Caco-2 (cell line): ENCODE results near the gene ZNF438. TPM values are rescaled to one million over a fixed set of nuclear protein-coding genes. Genes with fewer than 3 reads are reported as not detected.

Source experiments
- BruUV-seq: library from RNA; stranded (reverse); fragments of 400-500 nt; replicated peaks from 2 replicates; lab custom pipeline; 2021; lab: Mats Ljungman, UMichigan
- CTCF ChIA-PET: fragments of 300-600 bp; sonication (Branson Sonifier 250); formaldehyde crosslinking; loops from one replicate; lab custom pipeline; 2022; ENCODE audit warnings: antibody characterized with exemption; lab: Charles Lee
- POLR2A ChIA-PET: fragments of 300-600 bp; sonication (Branson Sonifier 250); formaldehyde crosslinking; loops from one replicate; lab custom pipeline; 2022; ENCODE audit warnings: antibody characterized with exemption; lab: Charles Lee
- DNase-seq, 2 experiments: peaks; one replicate each; pipeline versions ENCODE4 v3.0.0 to v3.0.0-alpha.2; 2020 to 2022
- H3K27me3 ChIP-seq: replicated peaks from 2 replicates; pipeline ENCODE4 v1.6.0; 2011; ENCODE audit warnings: low read length; ENCODE audit not compliant: control insufficient read depth, insufficient read depth
- H3K36me3 ChIP-seq: 2 replicates; pipeline ENCODE4 v1.5.1; 2011; ENCODE audit warnings: low read length; ENCODE audit not compliant: control insufficient read depth, insufficient read depth
- H3K4me1 ChIP-seq: fragments of 250-450 bp; sonication (Bioruptor Pico); 2 replicates; pipeline ENCODE4 v1.5.1; 2020; ENCODE audit warnings: mild to moderate bottlenecking
- H3K4me3 ChIP-seq: 2 replicates; pipeline ENCODE4 v1.5.1; 2011; ENCODE audit warnings: low read depth, mild to moderate bottlenecking, control low read depth, low read length
- H3K9me3 ChIP-seq: fragments of 250-450 bp; sonication (Bioruptor Pico); 2 replicates; pipeline ENCODE4 v1.5.1; 2020; ENCODE audit warnings: mild to moderate bottlenecking, moderate library complexity
- H3K27ac Mint-ChIP-seq: one replicate; pipeline ENCODE4 v1.8.0; 2022; ENCODE audit warnings: mixed read lengths; ENCODE audit not compliant: unreplicated experiment
- H3K27me3 Mint-ChIP-seq: one replicate; pipeline ENCODE4 v1.8.0; 2022; ENCODE audit warnings: mixed read lengths; ENCODE audit not compliant: insufficient read depth, unreplicated experiment
- H3K36me3 Mint-ChIP-seq: one replicate; pipeline ENCODE4 v1.8.0; 2022; ENCODE audit warnings: mild to moderate bottlenecking, mixed read lengths; ENCODE audit not compliant: insufficient read depth, unreplicated experiment
- H3K4me1 Mint-ChIP-seq: one replicate; pipeline ENCODE4 v1.8.0; 2022; ENCODE audit warnings: low read depth, mixed read lengths; ENCODE audit not compliant: unreplicated experiment
- H3K4me3 Mint-ChIP-seq: one replicate; pipeline ENCODE4 v1.8.0; 2022; ENCODE audit warnings: mild to moderate bottlenecking, moderate library complexity, mixed read lengths; ENCODE audit not compliant: unreplicated experiment
- H3K9me3 Mint-ChIP-seq: one replicate; pipeline ENCODE4 v1.8.0; 2022; ENCODE audit warnings: mixed read lengths; ENCODE audit not compliant: unreplicated experiment
- intact Hi-C: fragments of 100-400 bp; cut with micrococcal nuclease; formaldehyde crosslinking; loops from one replicate; pipeline ENCODE4 v1.10.0; 2022; ENCODE audit not compliant: unreplicated experiment
- total RNA-seq: library from RNA; stranded (reverse); gene quantifications from 2 replicates; pipeline ENCODE4 v1.2.3, GENCODE V29; 2022
- TF ChIP-seq, protein P1 (sequence below), 2 experiments: fragments of 200-600 bp in 1 of 2; IDR thresholded peaks; 1 replicate in 1 of 2; 2 replicates in 1 of 2; pipeline versions ENCODE4 v1.5.1 to v1.8.0; 2011 to 2022; ENCODE audit warnings: antibody characterized with exemption in 1 of 2, control low read depth in 1 of 2, inconsistent platforms in 1 of 2, low read depth in 1 of 2, low read length in 1 of 2, mild to moderate bottlenecking in 1 of 2, moderate library complexity in 1 of 2; ENCODE audit not compliant: insufficient read depth in 1 of 2, severe bottlenecking in 1 of 2, unreplicated experiment in 1 of 2

Gene ZNF438
- total RNA-seq, 1 experiment from 2014 or later, result 1.00 TPM

DNA sequence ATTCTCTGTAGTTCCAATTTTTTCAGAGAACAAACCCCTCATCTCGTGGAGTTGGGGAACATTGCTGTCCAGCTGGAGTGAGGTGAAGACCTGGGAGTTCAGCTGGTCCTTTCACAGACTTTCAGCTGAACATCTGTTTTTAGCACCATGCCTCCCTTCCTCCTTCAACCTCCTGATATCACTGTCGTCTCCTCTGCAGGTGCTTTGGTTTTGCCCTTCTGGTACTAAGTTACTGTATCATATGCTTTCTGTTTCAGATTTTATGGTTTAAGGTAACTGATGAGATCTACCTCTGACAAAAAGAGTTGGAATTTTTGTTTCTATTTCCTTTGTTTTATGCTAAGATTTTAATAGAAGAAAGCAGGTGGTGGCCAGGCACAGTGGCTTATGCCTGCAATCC, 102.9 kb downstream of the ZNF438 start:
- no peaks in the 10 kb centered on the region for H3K27me3 ChIP-seq
- DNase-seq, result no peak
- BruUV-seq, result no TSS peak
- TF ChIP-seq, protein P1, sequence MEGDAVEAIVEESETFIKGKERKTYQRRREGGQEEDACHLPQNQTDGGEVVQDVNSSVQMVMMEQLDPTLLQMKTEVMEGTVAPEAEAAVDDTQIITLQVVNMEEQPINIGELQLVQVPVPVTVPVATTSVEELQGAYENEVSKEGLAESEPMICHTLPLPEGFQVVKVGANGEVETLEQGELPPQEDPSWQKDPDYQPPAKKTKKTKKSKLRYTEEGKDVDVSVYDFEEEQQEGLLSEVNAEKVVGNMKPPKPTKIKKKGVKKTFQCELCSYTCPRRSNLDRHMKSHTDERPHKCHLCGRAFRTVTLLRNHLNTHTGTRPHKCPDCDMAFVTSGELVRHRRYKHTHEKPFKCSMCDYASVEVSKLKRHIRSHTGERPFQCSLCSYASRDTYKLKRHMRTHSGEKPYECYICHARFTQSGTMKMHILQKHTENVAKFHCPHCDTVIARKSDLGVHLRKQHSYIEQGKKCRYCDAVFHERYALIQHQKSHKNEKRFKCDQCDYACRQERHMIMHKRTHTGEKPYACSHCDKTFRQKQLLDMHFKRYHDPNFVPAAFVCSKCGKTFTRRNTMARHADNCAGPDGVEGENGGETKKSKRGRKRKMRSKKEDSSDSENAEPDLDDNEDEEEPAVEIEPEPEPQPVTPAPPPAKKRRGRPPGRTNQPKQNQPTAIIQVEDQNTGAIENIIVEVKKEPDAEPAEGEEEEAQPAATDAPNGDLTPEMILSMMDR (IDR thresholded peaks at IDR 0.05; ENCODE audit: insufficient read depth in 1 of 2, low read depth in 1 of 2, low read length in 1 of 2, severe bottlenecking in 1 of 2, unreplicated experiment in 1 of 2), result no peak
- H3K9me3 Mint-ChIP-seq, result peaks cover 8% of the 10 kb centered on the region
- H3K27me3 Mint-ChIP-seq, result no peaks in the 10 kb centered on the region
- no peak overlapping the region for H3K4me3 Mint-ChIP-seq
- H3K36me3 Mint-ChIP-seq, result no peaks in the 10 kb centered on the region
- no peak overlapping the region for H3K4me3 ChIP-seq
- H3K36me3 ChIP-seq, result no peaks in the 10 kb centered on the region
- H3K9me3 ChIP-seq, result peaks cover 4% of the 10 kb centered on the region; the same call in 1 of the 2 replicates
- ChIA-PET POLR2A (no interaction called here), CTCF (interaction anchor here (0.7 kb wide), 1 partner anchor 403 kb away, joined by 3 read pairs; no protein-coding TSS in a partner anchor)
- H3K27ac Mint-ChIP-seq, result no peak overlapping the region
- no peaks in the 10 kb centered on the region for H3K4me1 ChIP-seq
- intact Hi-C loops, result no loop called here
- H3K4me1 Mint-ChIP-seq, result no peaks in the 10 kb centered on the region

DNA sequence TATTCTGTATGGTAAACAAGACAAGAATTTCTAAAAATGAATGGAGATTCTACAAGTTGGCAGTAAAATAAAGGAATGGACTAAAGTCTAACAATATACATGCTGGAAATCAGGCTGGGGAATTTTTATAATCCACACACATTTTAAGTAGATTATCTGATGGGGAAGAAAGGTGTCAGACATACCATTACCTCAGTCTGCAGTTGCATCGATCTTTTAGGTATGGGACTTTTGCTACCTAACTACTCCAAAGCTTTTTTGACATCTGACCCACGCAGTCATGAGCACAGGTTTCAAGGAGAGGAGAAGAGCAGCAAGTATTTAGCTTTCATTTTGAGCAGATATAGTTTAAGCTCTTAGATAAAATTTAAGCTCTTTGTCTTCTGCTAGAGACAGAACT, 113.0 kb downstream of the ZNF438 start:
- CTCF ChIA-PET, result no interaction called here
- Histone ChIP-seq H3K27me3 (no peaks in the 10 kb centered on the region), H3K36me3 (no peaks in the 10 kb centered on the region), H3K9me3 (no peaks in the 10 kb centered on the region; the same call in 1 of the 2 replicates), H3K4me3 (no peak overlapping the region), H3K4me1 (no peaks in the 10 kb centered on the region)
- Mint-ChIP-seq H3K4me1 (no peaks in the 10 kb centered on the region), H3K4me3 (no peak overlapping the region), H3K36me3 (no peaks in the 10 kb centered on the region), H3K27ac (no peak overlapping the region), H3K27me3 (peaks cover 6% of the 10 kb centered on the region), H3K9me3 (peaks cover 4% of the 10 kb centered on the region)
- TF ChIP-seq, protein P1 (IDR thresholded peaks at IDR 0.05; ENCODE audit: insufficient read depth in 1 of 2, low read depth in 1 of 2, low read length in 1 of 2, severe bottlenecking in 1 of 2, unreplicated experiment in 1 of 2), result no peak
- POLR2A ChIA-PET, result no interaction called here
- no TSS peak for BruUV-seq
- no peak for DNase-seq
- intact Hi-C loops, result no loop called here

DNA sequence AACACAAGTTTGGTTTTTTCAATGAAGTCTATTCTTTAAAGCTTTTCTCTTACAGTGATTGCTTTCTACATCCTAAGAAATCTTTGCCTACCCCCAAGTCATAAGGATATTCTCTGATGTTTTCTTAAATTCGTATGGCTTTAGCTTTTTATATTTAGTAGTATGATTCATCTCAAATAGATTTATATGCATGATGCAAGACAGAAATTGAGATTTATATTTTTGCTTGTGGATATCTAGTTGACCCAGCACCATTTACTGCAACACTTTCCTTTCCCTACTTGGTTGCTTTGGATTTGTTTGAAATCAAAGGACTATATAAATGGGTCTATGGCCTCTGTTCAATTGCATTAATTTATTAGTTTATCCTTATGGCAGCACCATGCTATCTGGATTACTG, 113.9 kb downstream of the ZNF438 start:
- Histone ChIP-seq H3K9me3 (no peaks in the 10 kb centered on the region; the same call in 1 of the 2 replicates), H3K27me3 (no peaks in the 10 kb centered on the region), H3K4me1 (no peaks in the 10 kb centered on the region), H3K36me3 (no peaks in the 10 kb centered on the region), H3K4me3 (no peak overlapping the region)
- Mint-ChIP-seq H3K4me3 (no peak overlapping the region), H3K9me3 (no peaks in the 10 kb centered on the region), H3K27ac (no peak overlapping the region), H3K4me1 (no peaks in the 10 kb centered on the region), H3K36me3 (no peaks in the 10 kb centered on the region), H3K27me3 (peaks cover 6% of the 10 kb centered on the region)
- POLR2A ChIA-PET, result no interaction called here
- no peak for DNase-seq
- CTCF ChIA-PET, result no interaction called here
- TF ChIP-seq, protein P1 (IDR thresholded peaks at IDR 0.05; ENCODE audit: insufficient read depth in 1 of 2, low read depth in 1 of 2, low read length in 1 of 2, severe bottlenecking in 1 of 2, unreplicated experiment in 1 of 2), result no peak
- BruUV-seq, result no TSS peak
- intact Hi-C loops, result no loop called here
